ENCODE data around the gene OTOP1. TPM values are rescaled to one million over a fixed set of nuclear protein-coding genes. Genes with fewer than 3 reads are reported as not detected.
"Not testable (repeated sequence)": the region's sequence is repeated elsewhere in the genome, so short reads cannot be mapped to it uniquely, and the experiment has no call there.

The OTOP1 gene
- total RNA-seq, 1 experiment from 2014 or later: not detected

DNA sequence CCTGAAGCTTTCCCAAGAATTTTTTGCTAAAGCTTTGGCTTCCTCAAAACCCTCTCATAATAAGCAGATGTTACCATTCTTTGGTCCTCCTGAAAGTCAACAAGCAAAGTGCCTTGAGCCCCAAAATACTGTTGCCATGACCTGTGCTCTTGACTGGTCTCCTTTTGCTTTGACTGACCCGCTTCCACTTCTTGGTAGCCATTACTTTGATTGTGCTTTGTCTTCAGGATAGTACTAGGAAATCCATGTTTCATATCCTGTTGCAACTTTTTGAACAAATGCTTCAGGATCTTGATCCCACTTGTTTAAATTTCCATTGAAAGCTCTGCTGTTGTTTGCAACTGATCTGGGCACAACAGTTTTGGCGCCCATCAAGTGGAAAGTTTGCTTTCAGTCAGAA, 6.9 kb upstream of the OTOP1 start:
- no peak for DNase-seq (ENCODE audit: low read depth)

DNA sequence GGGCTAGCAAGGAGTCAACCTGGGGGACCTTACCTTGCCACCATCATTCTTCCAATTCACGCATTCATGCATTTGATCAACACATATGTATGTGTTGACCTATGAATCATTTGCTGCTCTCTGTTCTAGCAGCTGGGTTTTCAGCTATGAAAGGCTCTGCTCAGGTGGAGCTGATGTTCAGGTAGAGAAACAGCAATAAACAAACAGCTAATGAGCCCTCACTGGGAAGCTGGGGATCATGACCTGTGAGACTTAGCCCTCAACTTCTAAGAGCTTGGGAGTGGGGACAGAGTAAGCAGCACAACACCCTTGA, 1.6 kb upstream of the OTOP1 start:
- no peak for DNase-seq (ENCODE audit: low read depth)

DNA sequence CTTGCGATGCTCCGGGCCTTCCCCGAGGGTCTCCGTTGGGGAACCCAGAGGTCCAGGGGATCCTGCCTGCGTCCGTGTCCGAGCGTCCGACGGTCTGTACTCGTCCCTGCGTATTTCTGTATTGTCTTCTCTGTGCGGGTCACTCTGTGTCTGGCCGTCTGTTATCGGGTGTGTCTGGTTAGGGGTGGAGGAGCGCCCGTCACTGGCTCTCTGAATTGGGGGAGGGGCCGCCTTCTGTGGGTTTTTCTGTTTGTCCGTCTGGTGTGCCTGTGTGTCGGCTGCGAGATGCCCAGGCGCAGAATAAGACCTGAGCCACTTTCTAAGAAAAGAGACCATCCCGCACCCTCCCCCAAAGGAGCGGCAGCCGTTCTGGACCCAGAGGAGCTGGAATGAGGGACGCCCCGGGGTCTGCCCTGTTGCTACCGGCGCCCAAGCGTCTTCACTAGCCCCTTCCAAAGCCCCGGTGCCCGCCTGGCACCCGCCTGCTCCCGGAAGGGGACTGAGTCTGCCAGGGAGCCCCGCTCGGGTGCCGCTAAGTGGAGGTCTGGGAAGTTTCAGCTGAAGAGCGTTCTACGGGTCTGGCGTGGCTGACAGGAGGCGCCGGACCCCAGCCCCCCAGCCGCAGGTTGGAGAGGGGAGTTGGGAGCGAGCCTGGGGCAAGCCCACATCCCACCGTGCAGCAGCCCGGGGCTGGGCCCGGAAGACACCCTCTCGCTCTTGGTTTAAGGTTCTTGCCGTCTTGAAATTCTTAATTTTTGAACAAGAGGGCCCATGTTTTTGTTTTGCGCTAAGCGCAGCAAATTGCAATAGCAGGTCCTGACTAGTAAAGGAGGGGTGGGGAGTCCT, 1.0 kb upstream of the OTOP1 start:
- DNase-seq (ENCODE audit: low read depth): no peak

DNA sequence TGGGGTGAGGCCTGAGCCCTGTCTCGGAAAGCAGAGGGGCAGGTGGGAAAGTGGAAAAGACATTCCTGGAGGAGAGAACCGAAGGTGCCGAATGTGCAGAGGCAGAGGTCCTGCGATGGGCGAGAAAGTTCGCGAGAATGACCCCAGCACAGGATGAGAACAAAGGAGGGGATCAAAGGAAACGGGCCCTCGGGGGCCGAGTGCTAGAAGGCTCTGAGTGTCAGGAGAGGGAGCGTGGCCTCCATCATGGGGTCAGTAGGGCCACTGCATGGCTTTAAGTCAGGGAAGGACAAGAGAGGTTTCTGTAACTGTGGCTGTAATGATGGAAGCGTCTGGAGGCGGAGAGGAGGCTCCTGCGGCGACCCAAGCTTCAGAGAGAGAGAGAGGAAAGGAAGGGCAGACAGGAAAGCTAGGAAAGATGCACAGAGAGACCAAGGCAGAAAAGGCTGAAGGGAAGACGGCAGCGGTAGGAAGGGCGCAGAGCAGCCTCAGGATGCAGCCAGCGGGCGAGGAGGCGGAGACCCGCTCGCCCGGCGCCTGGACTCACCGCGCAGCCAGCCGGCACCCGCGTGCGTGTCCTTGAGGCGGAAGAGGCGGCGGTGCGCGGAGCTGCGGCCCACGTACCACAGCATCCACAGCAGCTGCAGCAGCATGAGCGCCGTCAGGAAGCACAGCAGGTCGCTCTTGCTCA, 669 bp downstream of the OTOP1 start:
- no peak for DNase-seq (ENCODE audit: low read depth)

DNA sequence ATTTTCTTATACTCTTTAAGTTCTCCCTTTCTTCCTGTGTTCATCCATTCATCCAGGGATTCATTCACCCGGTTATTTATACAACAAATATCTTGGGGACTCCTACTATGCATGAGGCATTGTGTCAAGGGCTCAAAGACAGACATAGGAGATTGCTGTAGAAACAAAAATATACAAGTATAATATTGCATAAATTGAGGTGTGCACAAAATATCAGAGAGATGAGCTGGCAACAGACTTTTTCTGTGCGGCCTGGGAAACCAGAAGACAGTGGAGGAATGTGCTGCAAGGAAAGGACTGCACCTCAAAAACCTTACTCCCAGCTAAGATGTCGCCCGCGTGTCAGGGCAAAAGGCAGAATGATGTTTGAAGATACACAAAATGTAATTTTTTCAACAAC, 9.6 kb downstream of the OTOP1 start:
- DNase-seq (ENCODE audit: low read depth): peak; percentile 13

DNA sequence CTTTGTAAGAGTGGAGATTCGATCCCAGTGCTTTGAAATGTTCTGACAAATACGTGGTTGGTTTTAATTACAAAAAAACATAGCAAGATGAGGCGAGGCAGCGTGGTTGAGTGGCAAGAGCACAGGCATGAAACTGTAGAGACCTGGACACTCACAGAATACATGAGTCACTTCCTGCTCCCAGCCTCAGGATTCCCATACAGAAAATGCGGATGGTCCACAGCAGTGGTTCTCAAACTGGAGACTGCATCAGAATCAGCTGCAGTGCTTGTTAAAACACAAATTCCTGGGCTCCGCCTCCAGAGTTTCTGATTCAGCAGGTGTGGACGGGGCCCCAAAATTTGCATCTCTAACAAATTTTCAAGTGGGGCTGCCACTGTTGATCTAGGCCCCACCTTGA, 10.1 kb downstream of the OTOP1 start:
- peak; percentile 68 for DNase-seq (ENCODE audit: low read depth)

DNA sequence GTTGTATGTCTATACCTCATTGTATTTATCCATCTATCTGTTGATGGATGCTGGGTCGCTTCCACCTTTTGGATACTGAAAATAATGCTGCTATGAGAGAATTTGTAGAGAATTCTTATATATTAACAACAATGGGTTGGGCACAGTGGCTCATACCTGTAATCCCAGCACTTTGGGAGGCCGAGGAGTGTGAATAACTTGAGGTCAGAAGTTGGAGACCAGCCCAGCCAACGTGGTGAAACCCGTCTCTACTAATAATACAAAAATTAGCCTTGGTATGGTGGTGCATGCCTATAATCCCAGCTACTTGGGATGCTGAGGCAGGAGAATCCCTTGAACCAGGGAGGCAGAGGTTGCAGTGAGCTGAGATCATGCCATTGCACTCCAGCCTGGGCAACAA, 13.1 kb downstream of the OTOP1 start:
- DNase-seq (ENCODE audit: low read depth): peak; percentile 18

DNA sequence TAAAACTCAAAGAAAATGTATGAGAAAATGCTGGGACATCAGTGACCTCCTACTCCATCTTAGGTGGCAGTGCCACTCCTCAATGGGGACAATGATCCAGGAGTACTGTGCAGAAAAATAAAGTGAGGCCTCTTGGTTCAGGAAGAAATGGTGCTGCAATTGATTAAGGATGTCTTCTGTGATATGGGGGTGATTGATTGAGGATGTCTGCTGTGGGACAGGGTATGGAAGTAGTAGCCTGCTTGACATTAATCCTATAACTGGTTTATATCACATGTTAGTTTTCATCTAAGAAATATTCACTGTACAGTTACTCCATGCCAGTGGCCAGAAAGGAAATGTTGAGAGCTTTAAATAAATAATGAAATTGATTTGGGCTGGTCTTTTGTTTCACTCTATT, 20.5 kb downstream of the OTOP1 start:
- no peak for DNase-seq (ENCODE audit: low read depth)

DNA sequence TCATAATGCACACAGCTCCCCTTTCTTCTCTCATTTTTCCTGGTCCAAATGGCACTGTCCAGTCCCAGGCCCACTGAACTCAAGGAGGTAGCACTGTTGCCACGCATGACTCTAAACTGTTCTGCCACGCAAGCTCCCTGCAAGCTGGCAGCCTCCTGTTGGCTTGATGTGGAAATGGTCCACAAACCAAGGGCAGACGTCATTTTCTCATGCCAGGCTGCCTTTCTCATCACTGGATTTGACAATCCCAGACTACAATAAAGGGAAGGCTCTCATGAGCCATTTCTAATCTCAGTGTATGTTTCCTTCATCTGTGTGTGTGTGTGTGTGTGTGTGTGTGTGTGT, 22.4 kb downstream of the OTOP1 start:
- no peak for DNase-seq (ENCODE audit: low read depth)

DNA sequence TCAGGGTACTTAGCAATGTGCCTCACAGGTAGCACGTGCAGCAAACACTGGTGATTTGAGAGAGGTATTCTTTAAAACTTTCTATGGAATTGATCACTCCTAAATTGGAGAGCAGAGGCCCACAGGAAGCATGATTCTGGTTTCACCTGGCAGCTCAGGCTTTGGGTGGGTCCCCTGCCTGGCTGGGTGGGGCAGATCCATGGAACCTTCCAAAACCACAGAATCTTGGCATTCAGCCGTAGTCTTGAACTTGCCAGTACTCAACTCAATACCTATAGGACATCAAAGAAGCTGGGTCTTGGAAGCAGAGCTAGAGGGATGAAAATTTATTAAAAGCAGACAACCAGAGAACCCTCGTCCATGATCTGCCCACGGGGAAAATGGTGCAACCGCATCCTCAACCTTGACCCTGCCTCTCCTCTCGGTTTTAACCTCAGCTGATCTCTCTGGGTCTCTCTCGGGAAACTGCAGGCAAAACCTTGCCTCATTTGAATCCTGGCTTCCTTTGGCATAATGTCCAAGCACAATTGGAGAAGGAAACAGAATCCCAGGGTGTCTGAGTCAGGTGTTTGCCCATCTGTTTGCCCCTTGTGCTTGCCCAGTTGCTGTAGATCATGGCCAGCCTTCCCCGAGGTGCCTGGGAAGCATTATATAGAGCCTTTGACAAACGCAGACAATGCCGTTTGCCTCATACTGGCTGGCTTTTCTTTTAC, 22.9 kb downstream of the OTOP1 start:
- no peak for DNase-seq (ENCODE audit: low read depth)

DNA sequence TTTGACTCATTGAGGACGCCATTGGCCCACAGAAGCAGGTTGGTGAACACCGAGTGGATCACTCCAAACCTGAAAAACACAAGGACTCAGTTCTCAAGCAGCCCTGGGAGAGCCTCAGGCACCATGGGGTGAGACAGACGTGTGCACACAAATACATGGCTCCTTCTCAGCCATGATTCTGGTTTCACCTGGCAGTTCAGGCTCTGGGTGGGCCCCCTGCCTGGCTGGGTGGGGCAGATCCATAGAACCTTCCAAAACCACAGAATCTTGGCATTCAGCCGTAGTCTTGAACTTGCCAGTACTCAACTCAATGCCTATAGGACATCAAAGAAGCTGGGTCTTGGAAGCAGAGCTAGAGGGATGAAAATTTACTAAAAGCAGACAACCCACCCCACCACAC, 24.2 kb downstream of the OTOP1 start:
- no peak for DNase-seq (ENCODE audit: low read depth)

DNA sequence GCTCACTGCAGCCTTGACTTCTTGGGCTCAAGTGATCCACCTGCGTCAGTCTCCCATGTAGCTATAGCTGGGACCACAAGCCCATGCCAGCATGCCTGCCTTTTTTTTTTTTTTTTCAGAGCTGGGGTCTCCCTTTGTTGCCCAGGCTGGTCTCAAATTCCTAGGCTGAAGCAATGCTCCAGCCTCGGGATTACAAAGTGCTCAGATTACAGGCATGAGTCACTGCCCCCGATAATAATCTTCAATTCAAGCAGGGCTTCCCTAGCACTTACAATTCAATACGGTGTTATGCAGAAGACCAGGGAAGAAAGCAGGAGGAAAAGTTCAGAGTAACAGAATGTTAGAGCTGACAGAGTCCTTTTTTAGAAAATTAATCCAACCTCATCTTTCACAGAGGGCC, 26.1 kb downstream of the OTOP1 start:
- DNase-seq (ENCODE audit: low read depth): peak; percentile 22

DNA sequence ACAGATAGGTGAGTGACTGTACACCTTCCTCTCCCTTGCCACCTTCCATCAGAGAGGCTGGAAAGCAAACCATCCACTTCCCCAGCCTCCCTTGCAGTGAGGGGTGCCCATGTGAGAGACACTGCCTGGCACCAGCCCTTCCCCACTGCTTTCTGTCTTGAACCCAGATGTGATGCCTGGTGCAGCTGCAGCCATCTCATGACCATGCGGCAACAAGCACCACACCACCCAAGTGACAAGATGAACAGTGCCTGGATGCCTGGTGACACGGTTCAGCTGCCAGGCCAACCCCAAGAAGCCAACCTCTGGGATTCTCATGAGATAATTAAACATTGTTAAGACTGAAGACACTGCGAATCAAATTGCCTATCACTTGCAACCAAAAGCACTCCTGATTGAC, 31.4 kb downstream of the OTOP1 start:
- DNase-seq (ENCODE audit: low read depth): no peak

DNA sequence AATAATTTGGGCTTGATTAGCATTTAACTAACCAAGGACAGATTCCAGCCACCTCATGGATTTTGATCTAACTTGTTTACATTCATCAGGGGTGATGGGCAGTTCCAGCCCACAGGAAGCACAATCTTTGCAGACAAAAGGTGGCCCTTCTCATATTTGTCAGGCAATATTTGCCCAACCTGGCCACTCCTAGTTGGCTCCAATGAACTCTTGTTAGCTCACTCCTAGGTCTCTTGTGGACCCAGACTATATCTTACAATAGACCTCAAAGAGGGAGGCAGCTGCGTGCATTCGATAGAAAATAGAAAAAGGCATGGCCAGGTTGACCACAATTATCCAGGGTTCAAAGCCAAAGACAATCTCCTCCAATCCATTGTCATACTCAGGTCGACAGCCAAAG, 38.2 kb downstream of the OTOP1 start:
- DNase-seq (ENCODE audit: low read depth): not testable (repeated sequence)

DNA sequence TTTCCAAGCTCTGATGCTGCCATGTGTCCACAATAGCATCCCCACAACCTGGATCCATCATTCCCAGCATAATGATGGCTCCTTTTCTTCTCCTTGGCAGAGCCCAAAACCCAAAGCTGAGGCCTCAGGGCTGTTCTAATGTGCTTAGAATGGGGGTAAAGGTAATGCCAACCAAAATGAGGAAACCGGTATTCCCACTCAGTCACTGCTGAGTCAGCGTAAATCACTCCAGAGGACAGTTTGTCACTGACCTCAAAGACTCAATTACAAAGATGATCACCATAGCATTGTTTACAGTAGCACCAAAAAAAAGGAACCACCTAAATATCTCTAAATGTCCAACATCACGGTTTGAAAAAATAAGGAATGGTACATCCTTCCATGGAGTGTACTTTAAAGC, 41.2 kb downstream of the OTOP1 start:
- no peak for DNase-seq (ENCODE audit: low read depth)

DNA sequence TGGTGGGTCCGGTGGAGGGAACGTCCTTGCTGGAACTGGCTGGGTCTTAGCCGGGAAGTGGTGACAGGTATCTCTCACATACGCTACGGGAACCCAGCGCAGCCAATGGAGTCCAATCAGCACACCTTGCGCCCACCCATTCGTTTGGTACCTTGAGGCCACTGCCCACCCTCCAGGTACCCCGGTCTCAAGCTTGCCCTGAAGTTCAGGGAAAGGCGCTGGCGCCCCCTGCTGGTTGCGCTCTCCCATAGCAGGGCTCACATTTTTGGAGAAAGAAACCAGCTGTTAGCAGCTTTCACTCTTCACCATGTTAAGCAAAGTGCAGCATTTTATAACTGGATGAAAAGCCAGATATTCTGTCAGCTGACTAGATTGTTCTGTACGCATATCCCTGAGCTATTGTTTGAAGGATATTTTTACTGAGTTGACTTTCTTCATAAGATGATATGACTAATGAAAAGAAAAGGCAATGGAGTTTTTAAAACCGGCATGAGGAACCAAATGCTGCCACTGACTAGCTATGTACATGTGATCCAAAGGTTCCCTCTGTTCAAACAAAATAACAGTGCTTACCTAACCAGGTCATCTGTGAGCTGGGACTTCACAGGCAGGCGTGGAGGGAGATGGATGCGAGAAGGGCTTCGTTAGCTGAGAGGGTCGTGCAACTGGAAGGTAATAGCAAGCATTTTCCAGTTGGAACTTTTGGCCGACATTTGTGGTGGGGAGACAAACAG, 43.7 kb downstream of the OTOP1 start:
- no peak for DNase-seq (ENCODE audit: low read depth)

DNA sequence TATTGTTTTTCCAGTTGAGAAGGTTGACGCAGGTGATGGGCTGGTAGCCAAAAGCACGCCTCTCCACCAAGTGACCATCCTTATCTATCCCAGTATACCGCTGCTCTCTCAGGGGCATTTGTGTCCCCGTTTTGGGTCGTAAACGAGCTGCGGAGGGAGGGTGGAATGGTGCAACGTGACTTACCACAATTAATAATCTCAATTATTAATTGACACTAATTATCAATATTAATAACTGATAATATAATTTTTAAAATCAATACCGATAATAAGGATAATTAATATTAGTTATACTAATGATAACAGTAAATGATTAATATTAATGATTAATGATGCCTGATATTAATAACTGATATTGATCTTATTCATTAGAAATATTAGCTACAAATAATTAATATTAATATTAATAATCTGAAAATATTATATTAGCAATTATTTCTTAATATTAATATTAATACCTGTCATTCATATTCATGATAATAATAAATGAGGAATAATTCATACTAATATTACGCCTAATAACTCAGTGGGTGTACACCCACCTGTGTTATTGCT, 56.1 kb downstream of the OTOP1 start:
- no peak for DNase-seq (ENCODE audit: low read depth)

DNA sequence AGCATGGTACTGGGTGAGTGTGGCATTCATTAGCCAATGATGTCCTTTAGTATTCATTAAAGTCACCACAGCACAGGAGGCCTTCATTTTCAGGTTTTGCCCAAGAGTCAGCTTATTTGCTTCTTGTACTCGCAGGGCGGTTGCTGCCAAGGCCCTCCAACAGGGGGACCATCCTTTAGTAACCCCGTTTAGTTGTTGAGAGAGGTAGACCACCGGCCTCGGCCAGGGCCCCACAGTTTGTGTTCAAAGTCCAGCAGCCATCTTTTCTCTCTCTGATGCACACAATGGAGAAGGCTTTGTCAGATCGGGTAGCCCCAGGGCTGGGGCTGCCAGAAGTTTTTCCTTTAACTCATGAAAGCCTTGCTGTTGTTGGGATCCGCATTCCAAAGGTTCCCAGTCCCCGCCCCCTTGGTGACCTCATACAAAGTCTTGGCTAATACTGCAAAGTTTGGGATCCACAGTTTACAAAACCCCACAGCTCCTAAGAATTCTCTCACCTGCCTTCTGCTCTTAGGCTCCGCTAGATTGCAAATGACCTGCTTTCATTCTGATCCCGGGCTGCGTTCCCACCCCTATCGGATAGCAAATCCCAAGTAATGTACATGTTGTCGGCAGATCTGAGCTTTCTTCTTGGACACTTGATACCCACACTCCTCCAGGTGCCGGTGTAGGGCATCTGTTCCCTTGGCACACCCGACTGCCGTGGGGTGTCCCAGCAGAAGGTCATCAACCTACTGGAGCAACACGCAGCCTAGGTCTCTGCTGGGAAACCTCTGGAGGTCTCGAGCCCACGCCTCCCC, 58.5 kb downstream of the OTOP1 start:
- peak; percentile 12 for DNase-seq (ENCODE audit: low read depth)

DNA sequence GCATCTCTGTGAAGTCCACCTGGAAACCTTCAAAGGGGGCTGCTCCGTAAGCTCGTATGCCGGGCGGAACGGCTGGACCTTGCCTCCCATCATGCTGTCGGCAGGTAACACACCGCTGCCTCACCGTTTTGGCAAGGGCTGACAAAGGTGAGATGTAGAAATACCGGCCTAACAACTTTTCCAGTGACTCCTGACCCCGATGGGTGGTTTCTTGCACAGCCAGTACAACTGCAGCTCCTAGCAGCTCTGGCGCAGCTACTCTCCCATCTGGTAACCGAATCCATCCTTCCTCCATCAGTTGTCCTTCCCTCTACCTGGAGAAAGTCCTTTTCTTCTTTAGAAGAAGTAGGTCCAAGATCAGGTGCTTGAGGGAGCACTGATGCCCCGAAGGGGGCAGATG, 59.7 kb downstream of the OTOP1 start:
- not testable (repeated sequence) for DNase-seq (ENCODE audit: low read depth)

DNA sequence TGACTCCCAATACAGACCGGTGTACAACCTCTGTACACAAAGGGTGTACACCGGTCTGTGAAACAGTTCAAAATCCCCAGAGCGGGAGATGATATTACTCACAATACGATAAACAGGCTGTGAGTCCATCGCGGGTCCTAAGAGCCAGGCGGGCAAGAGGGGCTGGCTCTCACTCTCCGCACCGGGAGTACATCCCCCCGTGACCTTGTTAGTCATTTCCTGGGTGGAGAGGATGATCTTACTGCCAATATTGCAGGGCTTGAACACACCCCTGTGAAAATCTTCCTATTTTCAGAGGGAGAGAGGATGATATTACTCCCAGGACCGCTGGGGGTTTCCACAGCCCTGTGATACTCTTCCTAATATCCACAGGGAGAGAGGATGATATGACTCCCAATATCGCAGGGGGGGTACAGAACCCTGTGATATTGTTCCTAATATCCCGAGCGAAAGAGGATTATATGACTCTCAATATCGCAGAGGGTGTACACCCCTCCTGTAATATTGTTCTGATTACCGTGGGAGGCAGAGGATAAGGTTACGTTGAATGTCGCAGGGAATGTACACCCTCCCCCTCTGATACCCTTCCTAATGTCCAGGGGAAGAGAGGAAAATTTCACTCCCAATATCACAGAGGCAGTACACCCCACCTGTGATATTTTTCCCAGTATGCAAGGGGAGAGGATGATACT, 60.9 kb downstream of the OTOP1 start:
- DNase-seq (ENCODE audit: low read depth): not testable (repeated sequence)

All from M059J (cell line).